H9 (cell line): ENCODE results near the gene RAPGEF3. TPM values are rescaled to one million over a fixed set of nuclear protein-coding genes. Genes with fewer than 3 reads are reported as not detected.

Experiments used
- DNase-seq: peaks from one replicate; pipeline ENCODE4 v3.0.0-alpha.2; 2017
- H2AFZ ChIP-seq: one replicate; pipeline ENCODE4 v1.6.1; 2013; ENCODE audit warnings: mild to moderate bottlenecking, low read length, control low read depth, moderate library complexity
- H2AK5ac ChIP-seq: 2 replicates; pipeline ENCODE4 v1.6.1; 2013; ENCODE audit warnings: low read length, control low read depth, mixed read lengths; ENCODE audit not compliant: insufficient read length
- H2BK120ac ChIP-seq: one replicate; pipeline ENCODE4 v1.6.1; 2013; ENCODE audit warnings: low read depth, mild to moderate bottlenecking, low read length, control low read depth, inconsistent platforms; ENCODE audit not compliant: poor library complexity, severe bottlenecking
- H2BK12ac ChIP-seq: 2 replicates; pipeline ENCODE4 v1.6.1; 2013; ENCODE audit warnings: low read length, control low read depth, mixed read lengths, low read depth; ENCODE audit not compliant: insufficient read length
- H2BK15ac ChIP-seq: 2 replicates; pipeline ENCODE4 v1.6.1; 2013; ENCODE audit warnings: low read depth, low read length, control low read depth
- H2BK20ac ChIP-seq: one replicate; pipeline ENCODE4 v1.6.1; 2013; ENCODE audit warnings: low read depth, mild to moderate bottlenecking, low read length, control low read depth, inconsistent platforms; ENCODE audit not compliant: poor library complexity, severe bottlenecking
- H2BK5ac ChIP-seq: 2 replicates; pipeline ENCODE4 v1.6.1; 2013; ENCODE audit warnings: low read length, control low read depth, mixed read lengths; ENCODE audit not compliant: insufficient read length
- H3K14ac ChIP-seq: 2 replicates; pipeline ENCODE4 v1.6.1; 2013; ENCODE audit warnings: low read length, control low read depth; ENCODE audit not compliant: insufficient read depth
- H3K18ac ChIP-seq: 2 replicates; pipeline ENCODE4 v1.6.1; 2013; ENCODE audit warnings: low read depth, mild to moderate bottlenecking, mixed read lengths, low read length, control low read depth; ENCODE audit not compliant: insufficient read length
- H3K23ac ChIP-seq: 2 replicates; pipeline ENCODE4 v1.6.1; 2013; ENCODE audit warnings: low read length, control low read depth, mixed read lengths, low read depth; ENCODE audit not compliant: insufficient read length
- H3K23me2 ChIP-seq: 2 replicates; pipeline ENCODE4 v1.6.1; 2013; ENCODE audit warnings: low read depth, mild to moderate bottlenecking, mixed read lengths, low read length, control low read depth; ENCODE audit not compliant: insufficient read length, poor library complexity, severe bottlenecking
- H3K27ac ChIP-seq: 2 replicates; pipeline ENCODE4 v1.5.1; 2013; ENCODE audit warnings: low read length, control low read depth, mixed read lengths, low read depth; ENCODE audit not compliant: insufficient read length
- H3K27me3 ChIP-seq: 2 replicates; pipeline ENCODE4 v1.6.1; 2013; ENCODE audit warnings: low read length, control low read depth, inconsistent platforms; ENCODE audit not compliant: insufficient read depth
- H3K4ac ChIP-seq: 2 replicates; pipeline ENCODE4 v1.6.1; 2013; ENCODE audit warnings: low read depth, mild to moderate bottlenecking, control low read depth, inconsistent platforms, low read length, moderate library complexity
- H3K4me1 ChIP-seq: 2 replicates; pipeline ENCODE4 v1.6.1; 2013; ENCODE audit warnings: low read length, control low read depth, inconsistent platforms; ENCODE audit not compliant: insufficient read depth
- H3K4me2 ChIP-seq: 2 replicates; pipeline ENCODE4 v1.6.1; 2013; ENCODE audit warnings: low read length, control low read depth, mixed read lengths; ENCODE audit not compliant: insufficient read length, insufficient read depth
- H3K56ac ChIP-seq: 2 replicates; pipeline ENCODE4 v1.6.1; 2013; ENCODE audit warnings: low read depth, mild to moderate bottlenecking, mixed read lengths, low read length, control low read depth; ENCODE audit not compliant: insufficient read length
- H3K79me1 ChIP-seq: 2 replicates; pipeline ENCODE4 v1.6.1; 2013; ENCODE audit warnings: low read depth, mild to moderate bottlenecking, moderate library complexity, low read length, control low read depth, inconsistent platforms; ENCODE audit not compliant: insufficient read depth, poor library complexity, severe bottlenecking
- H3K79me2 ChIP-seq: 2 replicates; pipeline ENCODE4 v1.6.1; 2013; ENCODE audit warnings: low read length, control low read depth, inconsistent platforms; ENCODE audit not compliant: insufficient read depth
- H3K9ac ChIP-seq: 2 replicates; pipeline ENCODE4 v1.6.1; 2013; ENCODE audit warnings: low read length, control low read depth, mixed read lengths; ENCODE audit not compliant: insufficient read length; ENCODE audit errors: extremely low read depth
- H3K9me3 ChIP-seq: one replicate; pipeline ENCODE4 v1.6.1; 2013; ENCODE audit warnings: low read depth, low read length, inconsistent platforms; ENCODE audit not compliant: control insufficient read depth
- H3T11ph ChIP-seq: one replicate; pipeline ENCODE4 v1.6.1; 2013; ENCODE audit warnings: mild to moderate bottlenecking, low read length, control low read depth, inconsistent platforms
- H4K20me1 ChIP-seq: one replicate; pipeline ENCODE4 v1.6.1; 2013; ENCODE audit not compliant: control insufficient read depth, insufficient read length, insufficient read depth
- H4K5ac ChIP-seq: 2 replicates; pipeline ENCODE4 v1.6.1; 2013; ENCODE audit warnings: low read depth, mild to moderate bottlenecking, mixed read lengths, low read length, control low read depth; ENCODE audit not compliant: insufficient read length
- H4K8ac ChIP-seq: replicated peaks from 2 replicates; pipeline ENCODE4 v1.6.1; 2013; ENCODE audit warnings: low read length, control low read depth, mixed read lengths, low read depth; ENCODE audit not compliant: insufficient read length
- H4K91ac ChIP-seq: 2 replicates; pipeline ENCODE4 v1.6.1; 2013; ENCODE audit warnings: low read depth, mild to moderate bottlenecking, moderate library complexity, mixed read lengths, low read length, control low read depth; ENCODE audit not compliant: insufficient read length
- H3K27ac Mint-ChIP-seq, 3 experiments: 2 replicates in 2 of 3; 3 replicates in 1 of 3; pipeline ENCODE4 v1.8.0; 2020 to 2021; ENCODE audit warnings: mixed read lengths in 3 of 3, mild to moderate bottlenecking in 1 of 3, moderate library complexity in 1 of 3
- H3K27me3 Mint-ChIP-seq: 2 replicates; pipeline ENCODE4 v1.8.0; 2021; ENCODE audit warnings: low read depth, mild to moderate bottlenecking, moderate library complexity, mixed read lengths
- H3K36me3 Mint-ChIP-seq, 3 experiments: 2 replicates in 2 of 3; 3 replicates in 1 of 3; pipeline ENCODE4 v1.8.0; 2020 to 2021; ENCODE audit warnings: low read depth in 3 of 3, mixed read lengths in 3 of 3; ENCODE audit not compliant: insufficient read depth in 1 of 3
- H3K4me1 Mint-ChIP-seq, 2 experiments: 2 replicates each; pipeline ENCODE4 v1.8.0; 2020; ENCODE audit warnings: mixed read lengths in 2 of 2
- H3K4me3 Mint-ChIP-seq, 2 experiments: 2 replicates in 1 of 2; 3 replicates in 1 of 2; pipeline ENCODE4 v1.8.0; 2020 to 2021; ENCODE audit warnings: mild to moderate bottlenecking in 2 of 2, mixed read lengths in 2 of 2, moderate library complexity in 1 of 2
- H3K9me3 Mint-ChIP-seq, 2 experiments: 2 replicates in 1 of 2; 3 replicates in 1 of 2; pipeline ENCODE4 v1.8.0; 2020; ENCODE audit warnings: mild to moderate bottlenecking in 2 of 2, mixed read lengths in 2 of 2, moderate library complexity in 1 of 2
- CTCF ChIP-seq: fragments of 200-600 bp; sonication (generic); conservative IDR thresholded peaks from 3 replicates; pipeline ENCODE4 v1.8.0; 2021; ENCODE audit warnings: antibody characterized with exemption, mild to moderate bottlenecking
- WGBS: extraction: QIAGEN DNeasy Blood & Tissue Kit; methylation state at CpG from one replicate; pipeline ENCODE4 v1.1.7; 2013; ENCODE audit warnings: missing lambda C conversion rate, low lambda C conversion rate, mixed read lengths; ENCODE audit not compliant: insufficient read length; ENCODE audit errors: extremely low coverage; 5-methylcytosine and 5-hydroxymethylcytosine counted together
- total RNA-seq: library from RNA; stranded (reverse); gene quantifications from 2 replicates; pipeline ENCODE4 v1.2.1, GENCODE V29; 2021

Gene RAPGEF3
- total RNA-seq, 1 experiment from 2014 or later, result 7.4 TPM

- Histone ChIP-seq H3K18ac (no peak overlapping the region), H2BK5ac (no peak overlapping the region), H2BK12ac (no peak overlapping the region), H3T11ph (no peak overlapping the region), H2AK5ac (no peak overlapping the region), H3K23me2 (no peaks in the 10 kb centered on the region), H4K8ac (no peak overlapping the region), H2BK120ac (no peak overlapping the region), H2BK15ac (no peak overlapping the region), H3K27me3 (no peaks in the 10 kb centered on the region), H3K9me3 (no peaks in the 10 kb centered on the region), H3K4ac (no peak overlapping the region), H3K14ac (no peak overlapping the region), H4K5ac (no peak overlapping the region), H3K79me1 (no peaks in the 10 kb centered on the region), H3K56ac (no peak overlapping the region), H4K91ac (no peak overlapping the region), H3K79me2 (no peaks in the 10 kb centered on the region), H3K27ac (no peak overlapping the region), H3K4me2 (no peak overlapping the region), H3K4me1 (peaks cover 3% of the 10 kb centered on the region; the same call in 1 of the 2 replicates), H4K20me1 (no peaks in the 10 kb centered on the region), H3K9ac (no peak overlapping the region), H2BK20ac (no peak overlapping the region), H3K23ac (no peak overlapping the region), H2AFZ (no peak overlapping the region)
- Mint-ChIP-seq H3K9me3 (no peaks in the 10 kb centered on the region), H3K27me3 (peaks cover 9% of the 10 kb centered on the region), H3K4me1 (peaks cover 19 to 26% of the 10 kb centered on the region in 2 experiments), H3K36me3 (no peaks in the 10 kb centered on the region), H3K27ac (0 out of 7 replicates have a peak overlapping the region, but pooled peaks of 1 of the 3 experiments have one; percentile 37), H3K4me3 (no peak overlapping the region)
- DNase-seq, result no peak
- WGBS, result no CpG with 5 or more reads among the region's 5 CpGs
- TF ChIP-seq CTCF, result no peak
Observed at GRCh38 chr12:47731723-47732122, 27.0 kb downstream of the RAPGEF3 start.
